HUES64 (cell line): ENCODE measurements around the gene HNRNPA2B1.
"Not testable (repeated sequence)": the region's sequence is repeated elsewhere in the genome, so short reads cannot be mapped to it uniquely, and the experiment has no call there.

Source experiments
- H3K27ac ChIP-seq: 2 replicates; pipeline ENCODE4 v1.7.0; 2013; ENCODE audit warnings: low read depth, low read length, inconsistent platforms
- H3K27me3 ChIP-seq: 2 replicates; pipeline ENCODE4 v1.6.1; 2013; ENCODE audit warnings: mild to moderate bottlenecking, low read length; ENCODE audit not compliant: insufficient read depth
- H3K36me3 ChIP-seq: 2 replicates; pipeline ENCODE4 v1.6.1; 2013; ENCODE audit warnings: mild to moderate bottlenecking, low read length; ENCODE audit not compliant: insufficient read depth
- H3K4me1 ChIP-seq: 2 replicates; pipeline ENCODE4 v1.6.1; 2013; ENCODE audit warnings: mild to moderate bottlenecking, low read length, moderate library complexity; ENCODE audit not compliant: insufficient read depth
- H3K4me3 ChIP-seq: 2 replicates; pipeline ENCODE4 v1.5.1; 2013; ENCODE audit warnings: mild to moderate bottlenecking, low read length, moderate library complexity
- H3K9ac ChIP-seq: 2 replicates; pipeline ENCODE4 v1.6.1; 2013; ENCODE audit warnings: mild to moderate bottlenecking, low read depth, low read length
- H3K9me3 ChIP-seq: 2 replicates; pipeline ENCODE4 v1.6.1; 2013; ENCODE audit warnings: low read depth, low read length; ENCODE audit not compliant: insufficient read depth
- WGBS: fragments of 150-250, 120-280 bp; methylation state at CpG from one replicate; pipeline ENCODE4 v1.1.7; 2013; ENCODE audit warnings: missing lambda C conversion rate; 5-methylcytosine and 5-hydroxymethylcytosine counted together

The HNRNPA2B1 gene

DNA sequence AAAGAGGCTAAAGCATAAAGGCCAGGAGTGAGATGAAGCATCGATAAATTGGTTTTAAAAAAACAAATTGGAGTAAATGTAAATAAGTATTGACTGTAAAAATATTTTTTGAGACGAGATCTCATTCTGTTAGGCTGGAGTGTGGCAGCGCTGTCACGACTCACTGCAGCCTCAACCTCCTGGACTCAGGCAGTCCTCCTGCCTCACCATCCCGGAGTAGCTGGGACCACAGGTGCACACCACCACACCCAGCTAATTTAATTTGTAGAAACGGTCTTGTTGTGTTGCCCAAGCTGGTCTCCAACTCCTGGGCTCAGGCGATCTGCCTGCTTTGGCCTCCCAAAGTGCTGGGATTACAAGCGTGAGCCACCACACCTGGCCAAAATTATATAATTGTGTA lies 17.8 kb downstream of the HNRNPA2B1 start:
- Histone ChIP-seq H3K27ac (no peak overlapping the region), H3K9me3 (no peaks in the 10 kb centered on the region), H3K4me3 (no peak overlapping the region), H3K27me3 (no peaks in the 10 kb centered on the region), H3K4me1 (no peaks in the 10 kb centered on the region), H3K36me3 (peaks cover 50% of the 10 kb centered on the region), H3K9ac (no peak overlapping the region)
- 88% methylated on average over 8 of the region's 8 CpGs for WGBS

- H3K9ac ChIP-seq, result no peak overlapping the region
- H3K9me3 ChIP-seq, result no peaks in the 10 kb centered on the region
- H3K4me1 ChIP-seq, result no peaks in the 10 kb centered on the region
- no peaks in the 10 kb centered on the region for H3K27me3 ChIP-seq
- H3K36me3 ChIP-seq, result peaks cover 52% of the 10 kb centered on the region
- H3K27ac ChIP-seq, result no peak overlapping the region
- 92% methylated on average over 6 of the region's 6 CpGs for WGBS
- no peak overlapping the region for H3K4me3 ChIP-seq
Observed at GRCh38 chr7:26182283-26182682, 18.3 kb downstream of the HNRNPA2B1 start.

- Histone ChIP-seq H3K27ac (no peak overlapping the region), H3K9ac (no peak overlapping the region), H3K9me3 (no peaks in the 10 kb centered on the region), H3K27me3 (no peaks in the 10 kb centered on the region), H3K36me3 (peaks cover 48% of the 10 kb centered on the region), H3K4me1 (no peaks in the 10 kb centered on the region), H3K4me3 (no peak overlapping the region)
- WGBS, result 94% methylated on average over 2 of the region's 3 CpGs
Observed at GRCh38 chr7:26181474-26182227, 18.9 kb downstream of the HNRNPA2B1 start.

- no peaks in the 10 kb centered on the region for H3K4me1 ChIP-seq
- H3K9me3 ChIP-seq, result no peaks in the 10 kb centered on the region
- peaks cover 43% of the 10 kb centered on the region for H3K36me3 ChIP-seq
- H3K9ac ChIP-seq, result no peak overlapping the region
- WGBS, result 91% methylated on average over 5 of the region's 5 CpGs
- H3K4me3 ChIP-seq, result no peak overlapping the region
- H3K27ac ChIP-seq, result no peak overlapping the region; the same call in 1 of the 2 replicates
- H3K27me3 ChIP-seq, result no peaks in the 10 kb centered on the region
Observed at GRCh38 chr7:26180792-26181198, 19.8 kb downstream of the HNRNPA2B1 start.

- Histone ChIP-seq H3K9me3 (no peaks in the 10 kb centered on the region), H3K9ac (no peak overlapping the region), H3K27me3 (no peaks in the 10 kb centered on the region), H3K4me3 (no peak overlapping the region), H3K36me3 (peaks cover 35% of the 10 kb centered on the region), H3K4me1 (no peaks in the 10 kb centered on the region), H3K27ac (no peak overlapping the region)
- 87% methylated on average over 8 of the region's 8 CpGs for WGBS
Observed at GRCh38 chr7:26179826-26180497, 20.6 kb downstream of the HNRNPA2B1 start.

GRCh38 chr7:26179422-26179821 lies 21.1 kb downstream of the HNRNPA2B1 start:
- Histone ChIP-seq H3K36me3 (peaks cover 30% of the 10 kb centered on the region), H3K27ac (no peak overlapping the region), H3K9ac (no peak overlapping the region), H3K4me3 (no peak overlapping the region), H3K9me3 (no peaks in the 10 kb centered on the region), H3K27me3 (no peaks in the 10 kb centered on the region), H3K4me1 (no peaks in the 10 kb centered on the region)
- WGBS, result 93% methylated on average over 5 of the region's 5 CpGs

DNA sequence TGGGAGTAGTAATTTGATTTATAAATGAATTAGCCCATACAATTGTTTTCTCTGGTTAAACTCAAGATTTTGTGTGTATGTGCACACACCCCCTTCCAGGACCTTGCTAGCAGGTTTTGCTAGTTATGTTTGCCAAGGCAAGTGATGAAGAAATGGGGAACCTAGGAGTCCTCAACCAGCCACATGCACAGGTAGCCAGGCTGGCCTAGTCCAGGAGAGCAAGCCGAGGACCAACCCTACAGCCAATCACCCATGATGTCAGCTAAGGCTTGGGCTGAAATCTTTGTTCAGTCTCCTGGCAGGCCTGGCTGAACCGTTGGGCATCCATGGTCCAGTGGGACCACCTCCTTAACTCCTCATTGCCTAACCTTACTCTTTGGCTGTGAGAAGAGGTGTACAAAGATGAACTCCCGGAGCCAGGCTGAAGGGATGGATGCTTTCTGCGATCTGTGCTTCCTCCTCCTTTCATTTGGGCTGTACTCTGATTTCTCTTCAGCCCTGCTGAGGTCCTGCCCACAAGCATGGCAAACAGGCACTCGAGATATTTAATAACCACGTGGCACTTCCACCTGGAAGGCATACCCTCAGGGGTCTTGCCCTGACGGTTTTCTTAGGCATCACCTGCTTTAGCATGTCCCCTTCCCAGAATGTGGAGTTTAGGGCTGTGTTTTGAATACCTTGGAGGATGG lies 22.1 kb downstream of the HNRNPA2B1 start:
- no peak overlapping the region for H3K27ac ChIP-seq
- H3K9ac ChIP-seq, result no peak overlapping the region
- H3K9me3 ChIP-seq, result no peaks in the 10 kb centered on the region
- no peaks in the 10 kb centered on the region for H3K4me1 ChIP-seq
- no peak overlapping the region for H3K4me3 ChIP-seq
- 94% methylated on average over 7 of the region's 7 CpGs for WGBS
- no peaks in the 10 kb centered on the region for H3K27me3 ChIP-seq
- H3K36me3 ChIP-seq, result peaks cover 26% of the 10 kb centered on the region

- H3K9me3 ChIP-seq, H3K27ac ChIP-seq, H3K9ac ChIP-seq, H3K4me3 ChIP-seq, H3K27me3 ChIP-seq, H3K4me1 ChIP-seq: not testable (repeated sequence)
- peaks cover 30% of the 10 kb centered on the region for H3K36me3 ChIP-seq
- WGBS, result 97% methylated on average over 20 of the region's 20 CpGs
Observed at GRCh38 chr7:26177269-26177668, 23.3 kb downstream of the HNRNPA2B1 start.

- H3K27me3 ChIP-seq, H3K27ac ChIP-seq, H3K4me1 ChIP-seq, H3K9me3 ChIP-seq, H3K4me3 ChIP-seq, H3K9ac ChIP-seq: not testable (repeated sequence)
- WGBS, result 96% methylated on average over 19 of the region's 26 CpGs
- peaks cover 36% of the 10 kb centered on the region for H3K36me3 ChIP-seq
Observed at GRCh38 chr7:26176696-26177095, 23.9 kb downstream of the HNRNPA2B1 start.

- H3K27me3 ChIP-seq, H3K27ac ChIP-seq, H3K4me3 ChIP-seq, H3K9me3 ChIP-seq, H3K4me1 ChIP-seq, H3K9ac ChIP-seq: not testable (repeated sequence)
- H3K36me3 ChIP-seq, result peaks cover 42% of the 10 kb centered on the region
- 97% methylated on average over 1 of the region's 4 CpGs for WGBS
Observed at GRCh38 chr7:26175903-26176302, 24.6 kb downstream of the HNRNPA2B1 start.

- Histone ChIP-seq H3K36me3 (peaks cover 20% of the 10 kb centered on the region), H3K27ac (no peak overlapping the region), H3K4me3 (no peak overlapping the region), H3K4me1 (0 out of 2 replicates have a peak, but pooled peaks cover 6% of the 10 kb centered on the region), H3K9ac (no peak overlapping the region), H3K27me3 (no peaks in the 10 kb centered on the region), H3K9me3 (no peaks in the 10 kb centered on the region)
- WGBS, result no CpG with 5 or more reads among the region's 1 CpG
Observed at GRCh38 chr7:26172048-26172447, 28.5 kb downstream of the HNRNPA2B1 start.
